ENCODE results near the gene ELP2.
"Not testable (repeated sequence)": the region's sequence is repeated elsewhere in the genome, so short reads cannot be mapped to it uniquely, and the experiment has no call there.

ELP2 gene

GRCh38 chr18:36160959-36161371 lies 31.3 kb downstream of the ELP2 start:
- no peak for DNase-seq

GRCh38 chr18:36162981-36163380 lies 33.3 kb downstream of the ELP2 start:
- no peak for DNase-seq

DNA sequence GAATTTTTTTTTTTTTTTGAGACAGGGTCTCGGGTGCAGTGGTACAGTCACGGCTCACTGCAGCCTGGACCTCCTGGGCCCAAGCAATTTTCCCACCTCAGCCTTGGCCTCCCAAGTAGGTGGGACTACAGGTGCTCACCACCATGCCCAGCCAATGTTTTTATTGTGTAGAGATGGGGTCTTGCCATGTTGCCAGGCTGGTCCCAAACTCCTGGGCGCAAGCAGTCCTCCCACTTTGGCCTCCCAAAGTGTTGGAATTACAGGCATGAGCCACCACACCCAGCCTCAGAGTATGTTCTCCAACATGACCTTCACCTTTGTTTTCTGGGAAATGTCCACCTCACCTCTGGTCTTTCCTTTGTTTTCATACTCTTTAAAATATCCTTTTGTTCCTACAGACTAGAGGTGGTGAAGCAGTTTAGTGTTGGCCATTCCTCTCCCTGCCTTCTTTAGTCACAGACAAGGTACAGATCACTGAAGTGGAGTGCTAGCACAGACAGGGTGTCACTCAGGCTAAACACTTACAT lies 38.1 kb downstream of the ELP2 start:
- no peak for DNase-seq

DNA sequence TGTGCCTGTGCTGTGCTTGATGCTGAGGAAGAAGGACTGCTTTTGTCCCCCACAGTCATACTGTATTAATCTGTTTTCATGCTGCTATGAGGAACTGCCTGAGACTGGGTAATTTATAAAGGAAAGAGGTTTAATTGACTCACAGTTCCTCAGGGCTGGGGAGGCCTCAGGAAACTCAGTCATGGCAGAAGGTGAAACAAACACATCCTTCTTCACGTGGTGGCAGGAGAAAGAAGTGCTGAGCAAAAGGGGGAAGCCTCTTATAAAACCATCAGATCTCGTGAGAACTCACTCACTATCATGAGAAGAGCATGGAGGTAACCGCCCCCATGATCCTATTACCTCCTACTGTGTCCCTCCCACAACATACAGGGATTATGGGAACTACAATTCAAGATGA lies 38.6 kb downstream of the ELP2 start:
- not testable (repeated sequence) for DNase-seq

DNA sequence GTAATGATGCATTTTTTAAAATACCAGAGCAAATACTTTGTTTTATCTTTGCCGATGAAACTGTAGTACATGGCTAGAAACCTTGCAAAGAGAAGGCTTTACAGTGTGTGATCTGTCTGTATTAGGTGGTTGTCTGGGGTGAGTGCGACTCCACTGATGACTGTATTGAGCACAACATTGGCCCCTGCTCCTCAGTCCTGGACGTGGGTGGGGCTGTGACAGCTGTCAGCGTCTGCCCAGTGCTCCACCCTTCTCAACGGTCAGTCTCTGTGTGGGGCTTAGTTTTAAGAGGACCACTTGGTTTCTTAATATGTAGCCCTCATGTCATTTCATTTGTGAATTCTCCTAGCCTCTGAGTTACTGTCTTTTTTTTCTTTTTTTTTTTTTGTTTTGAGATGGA lies 40.2 kb downstream of the ELP2 start:
- no peak for DNase-seq

- DNase-seq, result no peak
Observed at GRCh38 chr18:36175481-36175880, 45.8 kb downstream of the ELP2 start.

DNA sequence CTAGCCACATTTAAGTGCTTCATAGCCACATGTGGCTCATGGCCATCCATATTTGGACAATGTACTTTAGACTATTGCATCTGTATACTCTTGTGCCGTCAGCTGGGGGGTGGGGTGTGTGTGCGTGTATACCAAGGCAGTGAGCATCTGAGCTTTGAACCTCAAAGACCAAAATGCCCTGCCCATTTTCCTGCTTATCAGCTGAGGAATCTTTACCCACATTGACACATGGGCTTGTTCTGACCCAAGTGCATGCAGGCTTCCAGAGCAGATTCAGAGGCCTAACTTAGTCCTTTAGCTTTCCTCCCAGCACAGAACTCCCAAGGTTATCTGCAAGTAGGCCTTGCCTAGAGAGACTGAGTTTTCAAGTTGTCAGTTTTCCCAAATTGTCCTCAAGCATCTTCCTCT lies 46.5 kb downstream of the ELP2 start:
- DNase-seq, result no peak

- no peak for DNase-seq
Observed at GRCh38 chr18:36176711-36177110, 47.0 kb downstream of the ELP2 start.

DNA sequence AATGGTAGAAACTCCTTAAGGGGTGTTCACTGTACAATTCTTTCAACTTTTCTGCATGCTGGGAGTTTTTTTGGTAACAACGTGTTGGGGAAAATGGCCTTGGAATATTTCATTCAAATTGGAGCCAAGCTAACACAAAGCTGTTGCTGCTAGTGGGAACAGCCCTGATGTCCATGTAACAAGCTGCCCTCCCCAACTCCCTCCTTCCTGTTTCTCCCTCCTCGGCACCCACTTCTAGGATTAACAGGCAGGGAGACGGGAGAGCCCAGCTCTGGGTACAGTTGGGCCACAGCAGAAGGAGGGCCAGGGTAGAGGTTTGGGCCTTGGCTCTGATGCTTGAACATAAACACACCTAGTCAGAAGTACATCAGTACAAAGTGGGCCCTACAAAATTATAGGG lies 48.2 kb downstream of the ELP2 start:
- no peak for DNase-seq

GRCh38 chr18:36179562-36180355 lies 50.1 kb downstream of the ELP2 start:
- DNase-seq, result no peak

DNA sequence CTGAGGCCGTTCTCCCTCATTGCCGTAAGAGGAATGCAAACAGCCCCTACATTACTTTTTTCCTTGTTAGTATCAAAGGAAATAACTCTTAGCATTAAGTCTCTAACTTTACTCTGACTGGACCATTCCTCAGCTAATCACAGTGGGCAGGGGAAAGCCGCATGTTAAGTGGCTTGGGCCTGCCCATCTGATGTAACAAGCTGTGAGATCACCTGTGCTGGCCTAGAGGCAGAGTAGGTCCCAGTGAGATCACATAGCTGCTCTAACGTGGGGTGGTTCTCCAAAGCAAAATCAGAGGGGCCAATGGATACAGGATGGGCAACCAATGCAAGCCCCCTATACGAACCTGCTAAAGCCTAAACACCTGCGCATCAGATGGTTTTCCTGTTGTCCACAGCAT lies 51.7 kb downstream of the ELP2 start:
- no peak for DNase-seq

DNA sequence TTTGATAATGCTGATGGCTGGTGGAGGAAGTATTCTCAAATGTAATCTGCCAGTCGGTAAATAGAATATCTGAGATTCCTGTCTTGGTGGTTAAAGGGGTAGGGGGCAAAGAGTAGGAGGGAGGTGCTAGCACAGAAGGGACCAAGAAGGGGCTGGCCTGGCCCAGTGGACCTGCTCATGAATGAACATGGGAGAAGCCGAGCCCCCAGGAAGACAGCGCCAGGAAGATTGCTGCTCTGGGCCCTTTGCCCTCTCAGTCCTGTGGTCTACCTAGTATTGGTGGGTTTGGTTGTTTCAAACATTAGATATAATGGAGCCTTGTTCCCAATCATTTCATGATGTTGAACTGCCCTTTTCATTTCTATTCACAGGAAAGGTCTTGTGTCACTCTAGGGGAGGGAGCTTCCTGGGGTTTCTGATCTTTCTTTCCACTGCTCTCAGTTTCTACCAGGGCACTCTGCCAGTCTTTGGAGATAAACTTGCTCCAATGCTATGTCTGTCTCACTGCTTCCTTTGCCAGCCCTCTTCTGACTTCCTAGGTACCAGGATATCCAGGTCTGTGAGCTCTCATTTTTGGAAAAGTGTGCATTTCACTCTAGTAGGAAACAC lies 52.3 kb downstream of the ELP2 start:
- no peak for DNase-seq

DNA sequence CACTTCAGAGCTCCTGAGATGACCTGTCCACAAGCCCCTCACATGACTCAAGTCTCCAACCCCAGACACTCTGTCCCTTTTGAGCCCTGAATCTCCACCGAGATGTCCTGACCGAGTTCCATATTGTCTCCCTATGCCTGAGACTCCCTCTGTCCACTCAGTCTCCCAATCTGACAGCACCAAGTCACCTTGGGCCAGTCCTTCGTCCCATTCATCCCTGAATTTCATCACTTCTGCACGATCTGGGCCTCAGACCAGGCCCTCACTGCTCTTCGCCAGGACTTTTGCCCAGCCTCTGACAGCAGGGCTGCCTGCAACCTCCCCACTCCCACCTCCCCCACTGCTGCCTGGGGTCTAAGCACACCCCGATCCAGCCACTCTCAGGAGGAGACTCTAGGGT lies 53.3 kb downstream of the ELP2 start:
- no peak for DNase-seq

GRCh38 chr18:36183987-36184386 lies 54.3 kb downstream of the ELP2 start:
- DNase-seq, result no peak

GRCh38 chr18:36185157-36185556 lies 55.5 kb downstream of the ELP2 start:
- DNase-seq, result no peak

- DNase-seq, result no peak
Observed at GRCh38 chr18:36185901-36186460, 56.3 kb downstream of the ELP2 start.

GRCh38 chr18:36186461-36187192 lies 56.9 kb downstream of the ELP2 start:
- peak; percentile 19 for DNase-seq

- DNase-seq, result no peak
Observed at GRCh38 chr18:36187193-36187825, 57.6 kb downstream of the ELP2 start, which contains the start of gene MOCOS. MOCOS (plus strand) TSS chr18:36187497; CDS start chr18:36187540, 43 bp downstream.

DNA sequence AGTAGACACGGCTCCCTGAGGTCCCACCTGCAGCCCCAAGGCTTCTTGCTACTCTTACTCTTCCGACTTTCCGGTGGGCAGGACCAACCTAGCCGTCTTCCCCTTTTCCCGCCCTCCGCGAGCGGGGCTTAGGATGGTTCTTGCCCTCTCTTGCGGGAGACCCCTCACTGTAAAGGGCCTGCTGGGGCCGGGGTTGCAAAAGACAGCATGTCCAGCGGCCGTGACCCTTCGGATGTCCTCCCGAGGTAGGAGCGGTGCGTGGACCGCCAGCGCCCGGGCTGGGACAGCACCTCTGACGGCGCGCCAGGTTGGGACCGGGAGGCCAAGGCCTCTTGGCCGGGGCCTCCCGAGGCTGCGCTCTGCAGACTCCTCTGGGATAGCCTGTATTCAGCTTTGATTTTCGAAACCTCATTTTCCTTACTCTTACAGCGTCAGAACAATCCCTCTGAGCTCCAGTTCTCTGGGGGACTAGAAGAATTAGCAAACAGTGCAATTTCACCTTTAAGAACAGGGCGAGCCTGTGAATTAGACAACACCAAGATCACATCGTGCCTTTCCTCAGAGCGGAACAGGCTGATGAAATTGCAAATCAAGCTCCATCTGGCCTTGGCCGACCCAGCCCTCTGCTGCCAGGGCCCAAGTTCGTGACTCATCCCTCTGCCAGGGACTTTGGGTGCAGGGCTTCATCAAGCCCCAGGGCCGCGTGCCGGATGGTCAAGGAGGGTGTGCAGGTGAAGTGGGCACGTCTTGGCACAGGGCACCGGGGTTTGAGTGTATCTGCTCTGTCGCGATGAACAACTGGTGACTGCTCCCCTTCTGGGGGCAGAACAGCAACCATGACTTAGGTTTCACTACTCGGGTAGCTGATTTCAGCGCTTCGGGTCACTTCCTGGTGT lies 58.4 kb downstream of the ELP2 start:
- no peak for DNase-seq

- DNase-seq, result no peak
Observed at GRCh38 chr18:36188916-36189315, 59.2 kb downstream of the ELP2 start.

DNA sequence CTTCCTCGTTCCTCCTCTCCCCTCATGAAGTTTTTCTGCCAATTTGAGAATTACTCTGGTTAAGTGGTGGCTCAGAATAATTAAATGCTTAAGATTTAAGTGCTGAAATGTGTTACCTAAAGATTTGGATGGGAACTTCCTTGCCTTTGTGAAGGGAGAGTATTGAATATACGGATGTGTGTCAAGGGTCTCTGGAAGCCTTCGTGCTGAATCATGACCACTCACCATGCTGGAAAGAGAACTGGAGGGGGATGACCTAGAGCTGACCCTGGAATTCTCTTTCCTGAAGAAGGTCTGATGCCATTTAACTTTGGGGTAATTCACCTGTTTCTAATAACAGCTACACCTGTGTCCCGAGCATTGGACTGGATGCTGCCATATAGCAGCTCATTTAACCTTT lies 59.8 kb downstream of the ELP2 start:
- DNase-seq, result no peak

- DNase-seq, result no peak
Observed at GRCh38 chr18:36191286-36191685, 61.6 kb downstream of the ELP2 start.
